Hematopoietic multipotent progenitor cell treated with erythropoietin and hydrocortisone succinate and interleukin-3 and kit ligand, for 15 days (in vitro differentiated cells): Measurements from ENCODE around the gene TSPAN14.
"Not testable (repeated sequence)": the region's sequence is repeated elsewhere in the genome, so short reads cannot be mapped to it uniquely, and the experiment has no call there.

Experiments
- DNase-seq: peaks from one replicate; pipeline ENCODE4 v3.0.0-alpha.2; 2015; ENCODE audit warnings: low spot score

Gene TSPAN14

GRCh38 chr10:80543319-80543672 lies 89.2 kb downstream of the TSPAN14 start:
- DNase-seq: not testable (repeated sequence)

- DNase-seq: no peak
These were observed 90.3 kb downstream of the TSPAN14 start for GRCh38 chr10:80544316-80544953.

- no peak for DNase-seq
These were observed 91.3 kb downstream of the TSPAN14 start for GRCh38 chr10:80545258-80545881.

- DNase-seq: no peak
These were observed 98.1 kb downstream of the TSPAN14 start for GRCh38 chr10:80552151-80552646.

- no peak for DNase-seq
These were observed 99.3 kb downstream of the TSPAN14 start for GRCh38 chr10:80553436-80553835.

- no peak for DNase-seq
These were observed 99.9 kb downstream of the TSPAN14 start for GRCh38 chr10:80554050-80554449.

GRCh38 chr10:80555415-80555814 lies 101.3 kb downstream of the TSPAN14 start:
- no peak for DNase-seq

- no peak for DNase-seq
These were observed 107.8 kb downstream of the TSPAN14 start for GRCh38 chr10:80561950-80562349.

GRCh38 chr10:80567292-80567691 lies 113.2 kb downstream of the TSPAN14 start:
- DNase-seq: no peak

- no peak for DNase-seq
These were observed 115.2 kb downstream of the TSPAN14 start for GRCh38 chr10:80569131-80569895.

GRCh38 chr10:80571352-80571751 lies 117.2 kb downstream of the TSPAN14 start:
- DNase-seq: no peak

GRCh38 chr10:80579181-80579763 lies 125.2 kb downstream of the TSPAN14 start:
- no peak for DNase-seq

GRCh38 chr10:80579849-80580637 lies 125.9 kb downstream of the TSPAN14 start:
- no peak for DNase-seq

- no peak for DNase-seq
These were observed 126.7 kb downstream of the TSPAN14 start for GRCh38 chr10:80580638-80581468.

- DNase-seq: no peak
These were observed 127.3 kb downstream of the TSPAN14 start for GRCh38 chr10:80581469-80581835.

- no peak for DNase-seq
These were observed 128.3 kb downstream of the TSPAN14 start for GRCh38 chr10:80582286-80582960.
